ENCODE measurements around the gene FBXO21.

DNA sequence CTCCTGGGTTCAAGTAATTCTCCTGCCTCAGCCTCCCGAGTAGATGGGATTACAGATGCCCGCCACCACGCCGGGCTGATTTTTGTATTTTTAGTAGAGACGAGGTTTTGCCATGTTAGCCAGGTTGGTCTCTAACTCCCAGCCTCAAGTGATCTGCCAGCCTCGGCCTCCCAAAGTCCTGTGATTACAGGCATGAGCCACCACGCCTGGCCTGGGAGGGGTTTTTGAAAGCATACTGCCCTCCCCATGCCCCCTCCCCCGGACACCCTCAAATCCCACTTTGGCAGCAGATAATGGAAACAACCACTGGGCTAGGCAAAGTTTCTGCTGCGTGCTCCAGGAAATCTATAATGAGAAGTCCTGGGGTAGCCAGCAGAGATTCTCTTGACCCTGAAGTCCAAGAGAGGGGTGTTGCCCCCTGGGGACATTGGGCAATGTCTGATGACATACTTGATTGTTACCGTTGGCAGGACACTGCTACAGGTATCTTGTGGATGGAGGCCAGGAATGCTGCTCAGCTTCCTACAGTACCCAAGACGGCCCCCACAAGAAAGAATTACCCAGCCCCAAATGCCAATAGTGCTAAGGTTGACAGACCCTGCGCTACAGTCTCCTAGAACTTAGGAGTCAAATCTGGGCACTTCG lies 18.7 kb upstream of the FBXO21 start:
- TF ChIP-seq, protein P1, sequence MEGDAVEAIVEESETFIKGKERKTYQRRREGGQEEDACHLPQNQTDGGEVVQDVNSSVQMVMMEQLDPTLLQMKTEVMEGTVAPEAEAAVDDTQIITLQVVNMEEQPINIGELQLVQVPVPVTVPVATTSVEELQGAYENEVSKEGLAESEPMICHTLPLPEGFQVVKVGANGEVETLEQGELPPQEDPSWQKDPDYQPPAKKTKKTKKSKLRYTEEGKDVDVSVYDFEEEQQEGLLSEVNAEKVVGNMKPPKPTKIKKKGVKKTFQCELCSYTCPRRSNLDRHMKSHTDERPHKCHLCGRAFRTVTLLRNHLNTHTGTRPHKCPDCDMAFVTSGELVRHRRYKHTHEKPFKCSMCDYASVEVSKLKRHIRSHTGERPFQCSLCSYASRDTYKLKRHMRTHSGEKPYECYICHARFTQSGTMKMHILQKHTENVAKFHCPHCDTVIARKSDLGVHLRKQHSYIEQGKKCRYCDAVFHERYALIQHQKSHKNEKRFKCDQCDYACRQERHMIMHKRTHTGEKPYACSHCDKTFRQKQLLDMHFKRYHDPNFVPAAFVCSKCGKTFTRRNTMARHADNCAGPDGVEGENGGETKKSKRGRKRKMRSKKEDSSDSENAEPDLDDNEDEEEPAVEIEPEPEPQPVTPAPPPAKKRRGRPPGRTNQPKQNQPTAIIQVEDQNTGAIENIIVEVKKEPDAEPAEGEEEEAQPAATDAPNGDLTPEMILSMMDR (IDR thresholded peaks at IDR 0.05) = no peak
- TF ChIP-seq POLR2A (IDR thresholded peaks at IDR 0.05) = no peak
